Coronary artery (tissue), 2 donors: Measurements from ENCODE around the gene C20orf96.

Experiments
- DNase-seq: peaks from one replicate; pipeline ENCODE4 v3.0.0-alpha.2; 2017; ENCODE audit warnings: low spot score
- H3K27ac ChIP-seq, 2 donors: fragments of 200-600 bp; sonication (generic); one replicate each; pipeline ENCODE4 v1.5.1; 2016 to 2019
- H3K4me3 ChIP-seq: fragments of 200-600 bp; sonication (generic); 2 replicates; pipeline ENCODE4 v1.5.1; 2016; ENCODE audit warnings: mild to moderate bottlenecking, moderate library complexity
- TF ChIP-seq, protein P1 (sequence below): fragments of 200-600 bp; sonication (generic); IDR thresholded peaks from one replicate; pipeline ENCODE4 v1.5.1; 2019; ENCODE audit warnings: antibody characterized with exemption

The C20orf96 gene

DNA sequence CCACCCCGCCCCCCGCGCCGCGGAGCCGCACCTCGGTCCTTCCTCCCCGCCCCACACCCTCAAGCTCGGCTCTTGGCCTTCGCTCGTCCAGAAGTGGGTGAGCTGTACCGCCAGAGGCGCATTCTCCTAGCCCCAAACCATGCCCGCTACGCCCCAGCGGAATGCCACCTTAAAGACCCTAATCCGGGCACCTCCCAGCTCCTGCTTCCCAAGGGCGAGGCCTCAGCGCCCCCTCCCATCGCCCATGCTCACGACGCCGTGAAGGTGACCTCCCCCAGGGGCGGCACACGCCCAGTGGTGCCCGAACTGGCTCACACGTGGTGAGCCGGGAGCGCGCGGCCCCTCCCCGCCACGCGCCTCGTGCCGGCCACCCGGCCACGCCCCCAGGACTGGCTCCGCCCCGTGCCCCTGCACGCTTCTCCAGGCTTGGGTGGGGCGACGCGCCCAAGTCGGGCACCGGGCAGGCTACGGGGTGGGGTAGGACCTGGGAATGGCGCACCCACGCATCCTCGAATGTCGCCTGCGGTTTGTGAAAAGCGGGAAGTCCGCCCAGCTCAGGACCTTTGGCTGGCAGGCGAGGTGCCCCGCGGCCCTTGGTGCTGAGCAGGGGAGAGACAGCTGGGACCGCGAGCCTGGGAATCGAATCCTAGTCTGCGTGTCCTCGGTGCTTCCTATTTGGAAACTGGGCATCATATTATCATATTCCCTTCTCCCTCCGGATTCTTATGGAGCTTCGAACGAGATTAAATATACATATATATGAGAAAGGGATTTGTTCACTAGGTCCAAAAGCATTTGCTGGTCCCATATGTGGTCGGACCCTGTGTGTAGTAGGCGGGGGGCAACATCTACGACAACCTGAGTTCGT, 33.9 kb upstream of the C20orf96 start:
- DNase-seq, result peak; percentile 94
- peak overlapping the region; percentile 91 for H3K4me3 ChIP-seq

DNA sequence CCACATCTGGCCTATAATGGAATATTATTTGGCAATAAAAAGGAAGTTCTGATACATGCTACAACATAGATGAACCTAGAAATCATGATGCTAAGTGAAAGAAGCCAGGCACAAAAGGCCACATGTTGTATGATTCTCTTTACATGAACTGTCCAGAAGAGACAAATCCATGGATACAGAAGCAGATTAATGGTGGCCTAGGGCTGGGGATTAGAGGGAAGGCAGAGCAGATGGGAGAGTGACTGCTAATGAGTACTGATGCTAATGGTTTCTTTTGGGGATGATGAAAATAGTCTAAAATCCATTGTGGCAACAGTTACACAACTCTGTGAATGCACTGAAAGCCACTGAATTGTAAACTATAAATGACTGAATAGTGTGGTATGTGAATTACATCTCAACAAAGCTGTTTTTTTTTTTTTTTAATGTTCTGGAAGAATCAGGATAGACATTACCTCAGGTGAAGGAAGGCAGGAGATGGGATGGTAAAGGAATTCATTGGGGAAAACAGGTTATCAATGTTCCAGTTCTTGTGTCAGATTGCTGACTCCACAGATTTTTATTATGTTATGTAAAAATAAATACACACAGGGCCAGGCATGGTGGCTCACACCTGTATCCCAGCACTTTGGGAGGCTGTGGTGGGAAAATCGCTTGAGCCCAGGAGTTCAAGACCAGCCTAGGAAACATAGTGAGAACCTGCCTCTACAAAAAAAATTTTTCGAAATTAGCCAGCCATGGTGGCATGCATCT, 25.9 kb upstream of the C20orf96 start:
- TF ChIP-seq, protein P1, sequence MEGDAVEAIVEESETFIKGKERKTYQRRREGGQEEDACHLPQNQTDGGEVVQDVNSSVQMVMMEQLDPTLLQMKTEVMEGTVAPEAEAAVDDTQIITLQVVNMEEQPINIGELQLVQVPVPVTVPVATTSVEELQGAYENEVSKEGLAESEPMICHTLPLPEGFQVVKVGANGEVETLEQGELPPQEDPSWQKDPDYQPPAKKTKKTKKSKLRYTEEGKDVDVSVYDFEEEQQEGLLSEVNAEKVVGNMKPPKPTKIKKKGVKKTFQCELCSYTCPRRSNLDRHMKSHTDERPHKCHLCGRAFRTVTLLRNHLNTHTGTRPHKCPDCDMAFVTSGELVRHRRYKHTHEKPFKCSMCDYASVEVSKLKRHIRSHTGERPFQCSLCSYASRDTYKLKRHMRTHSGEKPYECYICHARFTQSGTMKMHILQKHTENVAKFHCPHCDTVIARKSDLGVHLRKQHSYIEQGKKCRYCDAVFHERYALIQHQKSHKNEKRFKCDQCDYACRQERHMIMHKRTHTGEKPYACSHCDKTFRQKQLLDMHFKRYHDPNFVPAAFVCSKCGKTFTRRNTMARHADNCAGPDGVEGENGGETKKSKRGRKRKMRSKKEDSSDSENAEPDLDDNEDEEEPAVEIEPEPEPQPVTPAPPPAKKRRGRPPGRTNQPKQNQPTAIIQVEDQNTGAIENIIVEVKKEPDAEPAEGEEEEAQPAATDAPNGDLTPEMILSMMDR, result no peak
- no peak overlapping the region for H3K4me3 ChIP-seq
- H3K27ac ChIP-seq, result no peak overlapping the region
- DNase-seq, result no peak

More for the DNA sequence above, 33.9 kb upstream of the C20orf96 start:
- H3K27ac ChIP-seq, result peak overlapping the region; percentile 81 to 94
- TF ChIP-seq, protein P1, result no peak

DNA sequence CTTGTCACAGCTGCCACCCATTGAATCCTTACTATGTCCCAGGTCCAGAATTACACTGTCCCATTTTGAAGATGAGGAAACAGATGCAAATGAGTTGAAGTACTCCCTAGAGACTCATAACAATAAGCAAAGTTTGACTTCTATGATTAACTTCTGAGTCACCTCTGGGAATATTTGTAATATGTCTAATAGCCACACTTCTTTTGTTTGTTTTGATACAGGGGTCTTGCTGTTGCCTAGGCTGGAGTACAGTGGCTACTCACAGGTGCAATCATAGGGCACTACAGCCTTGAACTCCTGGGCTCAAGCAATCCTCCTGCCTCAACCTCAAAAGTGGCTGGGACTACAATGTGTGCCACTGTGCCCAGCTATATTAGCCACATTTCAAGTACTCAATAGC, 23.4 kb upstream of the C20orf96 start:
- no peak for DNase-seq
- TF ChIP-seq, protein P1, result no peak
- Histone ChIP-seq H3K4me3 (no peak overlapping the region), H3K27ac (no peak overlapping the region)

DNA sequence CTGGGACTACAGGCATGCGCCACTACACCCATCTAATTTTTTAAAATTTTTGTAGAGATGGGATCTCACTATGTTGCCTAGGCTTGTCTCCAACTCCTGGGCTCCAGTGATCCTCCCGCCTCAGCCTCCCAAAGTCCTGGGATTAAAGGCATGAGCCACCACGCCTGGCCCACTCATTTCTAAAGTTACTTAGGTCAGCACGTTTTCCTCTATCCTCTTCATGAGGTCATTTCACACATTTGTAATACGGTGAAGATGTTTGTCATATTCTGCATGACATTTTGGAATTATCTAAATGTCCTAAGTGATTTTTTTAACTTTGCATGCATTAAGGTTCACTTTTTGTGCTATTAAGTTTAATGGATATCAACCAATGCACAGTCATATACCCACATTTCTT, 22.9 kb upstream of the C20orf96 start:
- Histone ChIP-seq H3K4me3 (no peak overlapping the region), H3K27ac (no peak overlapping the region)
- DNase-seq, result no peak
- TF ChIP-seq, protein P1, result no peak

DNA sequence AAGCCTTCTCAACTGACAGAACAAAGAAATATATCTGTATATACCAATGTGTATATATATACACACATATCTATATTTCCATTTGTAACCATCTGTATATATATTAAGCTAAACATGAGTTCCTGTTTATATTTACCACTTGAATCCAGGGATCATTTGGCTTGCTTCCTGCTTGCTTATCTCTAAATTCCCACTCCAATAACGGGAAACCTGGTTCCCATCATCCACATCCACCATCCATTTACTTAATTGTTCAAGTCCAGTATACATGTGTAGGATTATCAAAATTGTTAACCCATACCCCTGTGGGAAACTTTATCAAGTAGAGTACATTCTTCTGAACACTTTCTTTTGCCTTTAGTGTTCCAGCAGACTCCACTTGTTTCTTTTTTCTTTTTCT, 22.3 kb upstream of the C20orf96 start:
- H3K27ac ChIP-seq, result no peak overlapping the region
- no peak for DNase-seq
- H3K4me3 ChIP-seq, result no peak overlapping the region
- TF ChIP-seq, protein P1, result no peak

DNA sequence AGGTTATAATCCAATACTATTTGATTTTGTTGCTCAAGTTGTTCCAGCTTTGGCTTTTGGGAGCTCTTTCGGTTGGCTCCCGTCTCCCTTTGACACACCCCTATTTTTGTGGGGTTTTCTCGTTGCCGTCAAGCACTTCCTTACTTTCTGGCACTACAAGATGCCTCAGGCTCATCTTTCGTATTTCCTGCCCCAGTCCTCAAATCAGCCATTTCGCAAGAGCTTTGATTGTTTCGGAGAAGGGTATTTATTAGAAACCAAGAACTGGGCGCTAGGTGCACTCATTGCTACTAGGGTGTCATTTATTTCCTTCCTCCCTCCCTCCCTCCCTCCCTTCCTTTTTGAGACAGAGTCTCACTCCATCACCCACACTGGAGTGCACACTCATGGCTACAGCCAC, 21.5 kb upstream of the C20orf96 start:
- H3K27ac ChIP-seq, result no peak overlapping the region
- no peak for DNase-seq
- H3K4me3 ChIP-seq, result no peak overlapping the region
- TF ChIP-seq, protein P1, result no peak
